Embryonic facial prominence (tissue), 1 donor: Measurements from ENCODE around the gene ZC3HAV1L.
"Not testable (repeated sequence)": the region's sequence is repeated elsewhere in the genome, so short reads cannot be mapped to it uniquely, and the experiment has no call there.

Source experiments
- DNase-seq: peaks from one replicate; pipeline ENCODE4 v3.0.0-alpha.2; 2016; ENCODE audit errors: extremely low spot score

ZC3HAV1L gene

GRCh38 chr7:139054101-139054500 lies 18.3 kb upstream of the ZC3HAV1L start:
- DNase-seq: no peak

- DNase-seq: no peak
These were observed 15.8 kb upstream of the ZC3HAV1L start for GRCh38 chr7:139051655-139052054.

DNA sequence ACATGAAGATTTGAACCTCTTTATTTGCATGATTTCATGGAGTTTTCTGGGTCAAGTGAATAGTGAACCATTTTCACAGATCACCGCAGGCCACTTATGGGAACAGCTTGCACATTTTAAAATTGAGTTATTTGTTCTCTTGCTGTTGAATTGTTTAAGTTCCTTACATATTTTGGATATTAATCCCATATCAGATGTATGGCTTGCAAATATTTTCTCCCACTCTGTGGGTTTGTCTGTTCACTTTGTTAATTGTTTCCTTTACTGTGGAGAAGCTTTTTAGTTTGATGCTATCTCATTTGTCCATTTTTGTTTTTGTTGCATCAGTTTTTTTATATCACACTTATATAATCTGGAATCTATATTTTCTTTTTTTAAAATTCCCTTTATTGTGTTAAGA lies 14.1 kb upstream of the ZC3HAV1L start:
- no peak for DNase-seq

- DNase-seq: no peak
These were observed 13.3 kb upstream of the ZC3HAV1L start for GRCh38 chr7:139049111-139049510.

DNA sequence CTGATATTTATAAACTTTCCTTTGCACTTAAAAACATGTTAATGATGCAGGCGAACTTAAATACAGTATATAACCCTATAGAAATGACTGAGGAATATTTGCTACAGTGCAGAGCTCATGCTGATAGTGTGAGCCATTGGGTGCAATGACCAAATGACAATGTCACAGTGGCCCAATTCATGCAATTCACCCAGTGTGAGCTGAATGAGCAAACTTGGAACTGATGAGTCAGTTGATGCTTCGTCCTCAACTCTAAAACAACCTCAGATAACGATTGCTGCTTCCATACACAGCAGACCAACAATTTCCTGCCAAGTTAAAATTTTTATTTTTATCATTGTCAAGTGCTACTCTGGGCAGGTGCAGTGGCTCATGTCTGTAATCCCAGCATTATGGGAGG lies 12.1 kb upstream of the ZC3HAV1L start:
- DNase-seq: no peak

GRCh38 chr7:139046143-139046542 lies 10.3 kb upstream of the ZC3HAV1L start:
- DNase-seq: no peak

DNA sequence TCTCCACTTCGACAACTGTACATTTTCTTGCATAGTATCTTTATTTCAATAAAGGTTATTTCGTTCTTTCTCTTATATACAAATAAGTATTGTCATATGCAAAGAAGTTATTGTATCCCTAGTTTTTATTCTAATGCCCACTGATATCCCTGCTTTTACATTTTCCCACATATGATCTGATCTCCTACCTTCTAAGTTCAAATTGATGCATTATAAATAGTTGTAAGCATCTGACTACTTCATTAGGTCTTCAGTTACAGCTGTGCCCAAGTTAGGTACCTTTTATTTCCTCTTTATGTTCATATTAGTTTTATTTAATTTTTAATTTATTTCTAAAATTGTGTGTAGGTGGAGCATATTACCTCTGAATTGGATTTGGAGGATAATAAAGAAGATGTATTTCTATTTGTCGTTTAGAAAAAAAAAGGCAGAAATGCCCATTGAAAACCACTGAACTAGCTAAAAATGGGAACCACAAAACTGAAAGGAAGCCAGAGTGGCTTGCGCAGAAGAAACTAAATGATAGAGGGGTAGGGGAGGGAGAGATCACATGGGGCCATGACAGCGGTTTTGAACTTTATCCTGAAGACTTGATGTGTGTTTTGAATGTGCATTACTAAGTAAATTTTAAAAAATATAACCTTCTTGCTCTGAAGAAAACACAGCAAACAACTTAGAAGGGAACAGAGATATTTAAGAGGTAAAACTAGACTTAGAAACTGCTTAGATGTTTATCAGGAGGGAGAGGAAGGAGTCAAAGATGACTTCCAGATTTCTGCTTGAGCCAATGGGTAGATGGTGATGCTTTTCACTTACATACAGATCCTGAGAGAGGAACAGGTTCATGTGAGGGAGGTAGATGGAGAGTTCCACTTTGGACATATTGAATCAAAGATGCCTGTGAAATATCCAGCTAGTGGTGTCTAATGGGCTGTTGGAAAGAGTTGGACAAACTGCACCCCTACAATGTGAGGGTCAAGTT lies 9.3 kb upstream of the ZC3HAV1L start:
- no peak for DNase-seq

GRCh38 chr7:139043823-139044812 lies 8.3 kb upstream of the ZC3HAV1L start:
- no peak for DNase-seq

DNA sequence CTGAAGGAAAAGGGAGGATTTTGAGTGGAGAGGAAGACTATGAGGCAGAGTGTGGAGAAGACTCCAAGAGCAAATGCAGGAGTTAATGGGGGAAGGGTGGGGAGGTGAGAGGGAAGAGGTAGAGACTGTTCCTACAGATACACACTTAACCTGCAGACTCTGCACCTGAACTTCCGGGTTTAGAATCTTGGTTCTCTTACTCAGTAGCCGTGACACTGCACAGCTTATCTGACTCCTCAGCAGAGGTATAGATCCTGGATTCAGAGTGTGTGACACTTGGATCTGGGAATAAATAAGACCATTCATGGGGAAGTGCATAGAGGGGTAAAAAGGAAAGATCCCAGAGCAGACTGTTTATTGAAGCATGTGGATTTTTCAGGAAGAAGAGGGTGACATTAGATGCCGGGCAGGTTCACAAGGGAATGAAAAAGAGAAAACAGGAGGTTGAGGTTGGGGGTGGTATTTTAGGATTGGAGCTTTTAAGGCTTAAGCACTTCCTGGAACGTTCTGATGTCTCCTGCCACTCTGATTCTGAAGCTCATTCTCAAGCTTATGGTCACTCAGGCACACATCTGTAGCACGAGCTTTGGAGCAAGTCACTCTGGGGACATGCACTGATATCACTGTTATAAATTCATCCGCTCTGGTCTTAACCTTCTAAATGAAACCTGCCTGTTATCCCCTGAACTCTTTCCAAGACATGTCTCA lies 5.7 kb upstream of the ZC3HAV1L start:
- DNase-seq: no peak

DNA sequence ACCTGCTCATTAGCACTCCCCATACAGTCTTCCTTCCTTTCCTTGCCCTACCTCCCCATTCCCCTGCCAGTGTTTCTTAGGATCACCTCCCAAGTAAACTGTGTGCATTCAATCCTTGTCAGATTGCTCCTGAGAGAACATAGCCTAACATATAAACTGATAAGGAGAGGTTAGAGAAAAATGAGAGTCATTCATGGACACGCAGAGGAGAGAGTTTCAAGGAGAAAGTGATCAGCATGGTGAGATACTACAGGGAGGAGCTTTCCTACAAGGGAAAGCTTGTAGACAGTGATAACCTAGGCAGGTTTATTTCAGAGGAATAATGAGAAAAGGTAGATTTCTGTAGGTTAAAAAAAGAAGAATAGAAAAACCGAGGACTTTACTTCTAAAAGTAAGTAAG lies 2.8 kb upstream of the ZC3HAV1L start:
- DNase-seq: no peak

DNA sequence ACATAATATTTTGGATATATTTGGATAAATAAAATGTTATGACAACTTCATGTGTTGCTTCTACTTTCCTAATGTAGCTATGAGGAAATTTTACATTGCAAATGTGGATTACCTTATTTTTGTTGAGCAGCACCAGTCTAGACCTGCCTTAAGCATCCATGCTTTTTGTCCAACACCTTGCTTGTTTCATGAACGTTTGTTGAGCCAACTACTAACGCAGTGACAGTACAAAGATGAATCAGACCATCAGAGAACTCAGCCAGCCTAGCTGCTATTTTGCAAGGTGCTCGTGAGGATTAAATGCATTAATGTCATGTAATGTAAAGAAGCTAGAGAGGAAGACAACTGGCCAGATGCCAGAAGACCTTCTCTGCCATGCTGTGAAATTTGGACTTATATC lies 1.1 kb upstream of the ZC3HAV1L start:
- no peak for DNase-seq

- DNase-seq: no peak
These were observed 822 bp downstream of the ZC3HAV1L start for GRCh38 chr7:139034855-139035585.

GRCh38 chr7:139034336-139034735 lies 1.5 kb downstream of the ZC3HAV1L start:
- DNase-seq: no peak

- no peak for DNase-seq
These were observed 2.3 kb downstream of the ZC3HAV1L start for GRCh38 chr7:139033346-139034114.

GRCh38 chr7:139032473-139032872 lies 3.4 kb downstream of the ZC3HAV1L start:
- no peak for DNase-seq

DNA sequence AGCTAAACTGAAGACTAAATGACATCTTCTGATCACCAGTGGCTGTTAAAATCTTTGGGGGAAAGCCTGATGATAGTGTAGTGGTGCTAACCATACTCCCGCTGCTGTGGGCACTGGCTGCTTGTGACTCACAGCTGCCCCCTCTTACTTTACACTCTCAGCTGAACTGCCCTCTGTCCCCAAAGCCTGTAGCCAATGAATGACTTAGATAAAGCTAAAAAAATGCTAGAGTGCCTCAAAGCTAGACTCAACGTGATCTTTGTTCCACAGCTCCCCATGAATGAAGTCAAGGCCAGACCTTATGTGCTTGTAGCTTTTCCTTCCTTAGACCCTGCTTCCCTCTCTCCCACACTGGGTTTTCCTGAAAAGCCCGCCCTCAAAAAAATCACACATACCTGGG lies 6.5 kb downstream of the ZC3HAV1L start:
- no peak for DNase-seq

DNA sequence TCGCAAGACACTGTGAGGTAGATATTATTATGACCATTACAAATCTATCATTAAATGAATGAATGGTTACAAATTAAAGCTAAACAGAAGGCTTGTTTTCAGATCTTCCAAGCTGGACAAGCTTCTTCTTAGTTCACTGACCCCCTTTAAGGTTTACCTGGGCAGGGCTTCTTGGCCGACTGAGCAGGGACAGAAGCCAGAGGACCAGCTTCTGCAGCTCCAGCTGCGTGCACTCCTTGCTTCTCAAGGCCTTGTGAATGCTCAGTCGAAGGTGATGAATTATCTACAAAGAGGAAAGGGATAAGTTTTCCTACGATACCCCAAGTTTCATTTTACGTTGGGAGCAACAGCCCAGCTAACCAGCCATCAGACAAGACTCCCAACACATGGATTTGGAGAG lies 9.3 kb downstream of the ZC3HAV1L start:
- DNase-seq: no peak

GRCh38 chr7:139025861-139026260 lies 10.0 kb downstream of the ZC3HAV1L start:
- DNase-seq: not testable (repeated sequence)

- no peak for DNase-seq
These were observed 12.8 kb downstream of the ZC3HAV1L start for GRCh38 chr7:139023076-139023475.

GRCh38 chr7:139022286-139022685 lies 13.6 kb downstream of the ZC3HAV1L start:
- no peak for DNase-seq
